T47D (cell line): ENCODE measurements around the gene CD163.
A peak's percentile ranks its signal among the peaks of the same experiment; 100 is the strongest.
"Not testable (repeated sequence)": the region's sequence is repeated elsewhere in the genome, so short reads cannot be mapped to it uniquely, and the experiment has no call there.

Experiments
- DNase-seq, 2 experiments: peaks; one replicate each; pipeline versions ENCODE4 v3.0.0 to v3.0.0-alpha.2; 2011 to 2012; ENCODE audit warnings: low read depth in 1 of 2, low spot score in 1 of 2
- JUND ChIP-seq: IDR thresholded peaks from 2 replicates; pipeline ENCODE4 v1.6.1; 2012; ENCODE audit warnings: low read depth
- in situ Hi-C: cut with HindIII; loops from 2 replicates; pipeline ENCODE4 v1.10.0; 2016; ENCODE audit warnings: low sequenced_read_pairs, low pct_unique_long_range_greater_than_20kb

The CD163 gene

DNA sequence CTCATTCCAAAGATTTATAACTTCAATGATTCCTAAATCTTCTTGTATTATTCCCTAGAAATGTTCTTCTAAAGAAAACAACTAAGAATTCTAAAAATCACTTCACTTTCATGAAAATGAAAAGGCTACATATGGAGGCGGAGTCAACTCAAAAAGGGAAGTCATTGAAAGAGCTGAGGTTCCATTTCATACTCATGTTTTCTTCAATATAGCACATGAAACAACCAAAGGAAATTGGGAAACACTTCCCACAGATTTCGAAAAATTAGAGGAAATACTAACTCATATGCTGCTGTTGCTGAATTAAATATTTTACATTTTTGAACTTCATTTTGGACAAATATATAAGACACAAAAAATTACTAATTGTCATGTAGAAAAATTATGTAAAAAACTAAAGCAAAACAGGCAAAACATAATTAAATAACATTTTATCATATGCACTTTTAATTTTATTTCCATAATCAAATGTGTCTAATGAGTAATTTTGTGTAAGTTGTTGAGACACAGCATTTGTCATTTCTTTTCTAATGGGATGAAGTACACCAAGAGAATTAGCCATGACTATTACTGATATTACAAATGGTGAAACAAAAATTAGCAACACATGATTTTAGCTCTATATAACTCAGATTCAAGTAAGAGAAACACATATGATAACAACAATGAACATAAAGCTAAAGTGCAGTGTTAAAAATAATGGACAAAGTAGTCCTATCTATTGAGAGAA lies at the start of gene CD163:
CD163 (minus strand) TSS at position 92 of the 730 bp plus-strand sequence; CDS start at position 5, 87 bp downstream.
- in situ Hi-C loops, result no loop called here
- no peak for TF ChIP-seq JUND

DNA sequence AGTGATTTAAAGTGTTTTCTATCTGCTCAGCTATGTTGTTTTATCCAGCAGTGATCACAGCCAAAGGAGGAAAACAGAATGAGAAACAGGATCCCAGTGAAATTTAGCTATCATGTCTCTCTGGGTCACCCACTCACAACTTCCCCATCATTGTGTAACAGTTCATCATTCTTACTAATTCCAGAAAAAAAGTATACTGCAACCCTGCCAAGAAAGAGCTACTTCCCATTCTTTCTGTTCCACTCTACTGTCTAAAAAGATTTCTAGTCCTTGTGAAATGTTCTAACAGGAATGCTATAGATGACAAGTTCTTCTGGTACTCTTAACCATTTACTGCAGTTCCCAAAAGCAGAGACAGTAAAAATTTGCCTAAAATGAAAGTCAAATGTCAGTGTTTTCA lies 39.2 kb upstream of the CD163 start:
- no peak for DNase-seq
- no peak for TF ChIP-seq JUND
- in situ Hi-C loops, result no loop called here

More for the DNA sequence above, at the start of gene CD163:
- DNase-seq, result no peak

DNA sequence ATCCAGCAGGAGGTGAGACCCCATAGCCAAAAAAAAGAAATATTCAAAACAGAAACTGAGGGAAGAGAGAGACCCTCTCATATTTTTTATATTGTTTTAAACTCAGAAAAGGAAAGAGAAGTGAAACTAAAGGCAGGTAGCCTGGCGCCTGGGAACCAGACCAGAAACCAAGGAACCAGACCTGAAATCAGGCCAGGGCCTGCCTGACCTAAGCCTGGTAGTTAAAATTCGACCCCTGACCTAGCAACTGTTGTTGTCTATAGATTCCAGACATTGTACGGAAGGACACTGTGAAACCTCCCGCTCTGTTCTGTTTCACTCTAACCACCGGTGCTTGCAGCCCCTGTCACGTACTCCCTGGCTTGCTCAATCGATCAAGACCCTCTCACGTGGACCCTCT lies 38.5 kb upstream of the CD163 start:
- no peak for TF ChIP-seq JUND
- no peak for DNase-seq
- in situ Hi-C loops, result no loop called here

- TF ChIP-seq JUND, result no peak
- in situ Hi-C loops, result no loop called here
- no peak for DNase-seq
Observed at GRCh38 chr12:7514416-7514815, 10.8 kb upstream of the CD163 start.

DNA sequence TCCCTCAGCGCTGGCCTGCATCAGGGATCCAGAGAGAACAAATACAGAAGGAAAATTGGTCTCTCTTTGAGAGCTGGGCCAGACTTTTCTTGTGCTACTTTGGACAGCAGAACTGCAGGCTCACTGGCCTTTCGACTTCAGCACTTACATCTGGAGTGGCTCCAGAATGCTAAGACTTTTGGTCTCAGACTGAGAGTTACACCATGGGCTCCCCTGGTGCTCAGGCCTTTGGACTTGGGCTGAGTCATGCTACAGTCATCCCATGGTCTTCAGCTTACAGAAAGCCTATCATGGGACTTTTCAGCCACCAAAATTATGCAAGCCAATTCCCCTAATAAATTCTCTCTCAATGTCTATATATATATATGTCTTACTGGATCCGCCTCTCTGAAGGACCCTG lies 9.0 kb upstream of the CD163 start:
- no peak for TF ChIP-seq JUND
- no peak for DNase-seq
- in situ Hi-C loops, result no loop called here

- in situ Hi-C loops, DNase-seq: not testable (repeated sequence)
Observed at GRCh38 chr12:7509793-7510470, 6.4 kb upstream of the CD163 start.

GRCh38 chr12:7502612-7503011 lies 965 bp downstream of the CD163 start:
- in situ Hi-C loops, result no loop called here
- no peak for TF ChIP-seq JUND
- DNase-seq, result no peak

GRCh38 chr12:7501031-7501588 lies 2.5 kb downstream of the CD163 start:
- in situ Hi-C loops, result no loop called here
- DNase-seq, result no peak
- no peak for TF ChIP-seq JUND

DNA sequence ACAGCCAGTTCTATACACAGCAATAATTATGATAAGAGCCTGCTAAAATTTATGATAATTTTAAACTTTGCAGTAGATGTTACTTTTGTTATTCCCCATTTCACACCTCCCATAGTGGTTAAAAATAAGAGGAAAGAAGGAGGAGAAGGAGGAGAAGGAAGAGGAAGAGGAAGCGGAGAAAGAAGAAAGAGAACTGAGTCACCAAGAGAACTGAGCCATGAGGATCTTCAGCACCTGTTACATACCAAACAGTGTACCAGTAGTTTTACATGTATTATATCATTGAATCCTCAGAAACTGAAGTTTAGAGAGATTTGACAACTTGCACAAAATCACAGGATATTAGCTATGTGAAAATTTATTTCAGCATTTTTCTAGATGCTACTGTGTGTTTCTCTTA lies 3.9 kb downstream of the CD163 start:
- in situ Hi-C loops, result no loop called here
- DNase-seq, result no peak
- no peak for TF ChIP-seq JUND

DNA sequence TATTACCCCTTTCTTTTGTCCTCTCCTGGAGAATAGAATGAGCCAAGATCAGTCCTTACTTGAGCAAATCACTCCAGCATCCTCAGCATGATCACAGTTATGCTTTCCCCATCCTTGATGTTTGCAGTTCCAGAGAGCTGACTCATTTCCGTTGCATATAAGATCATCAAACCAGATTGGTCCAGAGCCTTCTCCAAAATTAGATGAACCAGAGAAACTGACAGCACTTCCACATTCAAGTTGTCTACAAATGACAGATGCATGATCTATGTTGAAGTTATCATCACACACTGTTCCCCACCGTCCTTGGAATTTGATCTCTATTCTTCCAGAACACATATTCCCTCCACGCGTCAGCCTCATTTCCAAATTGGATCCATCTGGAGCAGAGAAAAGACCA lies 4.8 kb downstream of the CD163 start:
- in situ Hi-C loops, result no loop called here
- TF ChIP-seq JUND, result no peak
- no peak for DNase-seq

DNA sequence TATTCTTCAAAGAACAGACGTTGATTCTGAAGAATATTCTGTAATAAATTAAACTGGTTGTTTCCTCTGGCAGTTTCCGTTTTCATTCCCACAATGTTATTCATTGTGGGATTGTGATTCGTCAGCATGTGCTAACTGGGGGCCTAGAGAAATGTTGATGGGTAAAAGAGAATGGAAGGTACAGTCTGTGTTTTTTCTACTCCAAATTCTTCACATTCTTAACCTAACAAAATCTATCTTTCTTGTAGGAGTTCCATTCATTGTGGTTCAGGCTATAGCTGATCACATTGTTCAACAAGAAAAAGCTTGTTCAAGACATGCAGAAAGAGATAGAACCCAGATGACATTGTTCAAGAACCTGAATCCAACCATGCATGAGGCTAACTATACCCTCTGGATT lies 5.9 kb downstream of the CD163 start:
- in situ Hi-C loops, result no loop called here
- no peak for TF ChIP-seq JUND
- DNase-seq, result no peak

DNA sequence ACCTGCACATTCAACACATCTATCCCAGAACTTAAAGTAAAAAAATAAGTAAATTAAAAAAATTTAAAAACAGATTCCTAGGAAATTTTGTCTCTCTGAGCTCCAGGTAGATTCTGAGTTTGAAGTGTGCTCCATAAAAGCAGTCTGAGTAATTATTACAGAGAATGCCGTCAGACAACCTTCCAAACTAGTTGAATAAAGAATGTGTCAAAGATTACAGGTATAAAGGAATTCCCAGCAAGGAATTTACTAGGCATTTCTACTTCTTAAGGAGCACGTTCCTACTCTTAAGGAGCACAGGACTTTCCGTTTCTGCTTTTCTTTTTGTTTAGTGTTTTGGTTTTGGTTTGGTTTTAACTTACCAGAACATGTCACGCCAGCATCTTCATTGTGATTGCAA lies 7.1 kb downstream of the CD163 start:
- no peak for TF ChIP-seq JUND
- in situ Hi-C loops, result no loop called here
- DNase-seq, result peak in 1 of 2 experiments; percentile 8

DNA sequence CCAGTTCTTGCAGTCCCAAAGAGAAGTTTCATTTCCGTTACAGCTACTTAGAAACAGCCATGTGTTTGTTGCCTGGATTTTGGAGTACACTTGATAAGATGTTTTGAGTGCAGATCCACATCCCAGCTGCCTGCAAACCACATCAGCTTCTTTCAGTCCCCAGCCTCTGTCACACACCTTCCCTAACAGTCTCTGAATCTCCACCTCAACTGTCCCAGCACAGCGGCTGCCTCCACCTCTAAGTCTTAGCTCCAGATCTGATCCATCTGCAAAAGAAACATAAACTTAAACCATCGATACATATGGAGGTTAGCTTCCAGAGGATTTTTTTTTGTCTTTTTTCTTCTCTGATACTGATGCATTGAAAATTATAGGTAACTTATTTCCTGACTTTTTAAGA lies 8.4 kb downstream of the CD163 start:
- in situ Hi-C loops, result no loop called here
- TF ChIP-seq JUND, result no peak

More for the DNA sequence above, 8.4 kb downstream of the CD163 start:
- DNase-seq, result no peak
